Transverse colon (tissue), 3 donors: Measurements from ENCODE around the gene GASK1A.

Experiments
- CTCF ChIP-seq, 5 experiments: fragments of 200-600 bp in 3 of 5; fragments of 450-650 bp in 2 of 5; sonication (generic) in 3 of 5; IDR thresholded peaks; 1 replicate in 2 of 5; 2 replicates in 3 of 5; pipeline ENCODE4 v1.5.1; 2016 to 2017; ENCODE audit warnings: antibody characterized with exemption in 5 of 5, inconsistent platforms in 3 of 5, mild to moderate bottlenecking in 2 of 5, moderate library complexity in 1 of 5
- POLR2A ChIP-seq: fragments of 450-650 bp; IDR thresholded peaks from one replicate; pipeline ENCODE4 v1.6.1; 2016; ENCODE audit warnings: antibody characterized with exemption, mild to moderate bottlenecking, moderate library complexity

- TF ChIP-seq CTCF (IDR thresholded peaks at IDR 0.05) (no peak), POLR2A (no peak)
Measured at GRCh38 chr3:42970976-42971772, 7.9 kb upstream of the GASK1A start.
